ENCODE measurements around the gene C22orf23. TPM values are rescaled to one million over a fixed set of nuclear protein-coding genes. Genes with fewer than 3 reads are reported as not detected.

C22orf23 gene
- total and polyA plus RNA-seq, 10 of the 15 experiments (the other 5 are each of a cell fraction or from before 2014, with no cell fraction given) = 0.04 to 0.38 (median 0.11) TPM; not detected in 5

- Histone ChIP-seq H2AFZ (ENCODE audit: control insufficient read depth, low read depth, low read length) (no peak overlapping the region), H3K4me2 (ENCODE audit: control insufficient read depth, insufficient read depth) (no peak overlapping the region), H3K36me3 (ENCODE audit: control insufficient read depth in 2 of 2, insufficient read depth in 2 of 2, low read length in 1 of 2) (no peaks in the 10 kb centered on the region), H3K4me1 (ENCODE audit: control insufficient read depth, insufficient read depth, low read length) (no peaks in the 10 kb centered on the region), H3K27me3 (replicated peaks in 1 of 2; ENCODE audit: control insufficient read depth in 2 of 2, insufficient read depth in 2 of 2, low read length in 1 of 2) (no peaks in the 10 kb centered on the region), H3K79me2 (ENCODE audit: control insufficient read depth, insufficient read depth, low read length) (no peaks in the 10 kb centered on the region), H3K9me3 (replicated peaks; ENCODE audit: control insufficient read depth, insufficient read depth, low read length) (no peaks in the 10 kb centered on the region), H4K20me1 (ENCODE audit: control insufficient read depth, insufficient read depth) (no peaks in the 10 kb centered on the region), H3K27ac (ENCODE audit: control insufficient read depth, insufficient read depth) (no peak overlapping the region), H3K4me3 (no peak overlapping the region), H3K9ac (ENCODE audit: control insufficient read depth, insufficient read depth, low read length) (no peak overlapping the region)
- SMC1A ChIA-PET (ENCODE audit: uncharacterized antibody, unreplicated experiment) = no interaction called here
- DNase-seq (ENCODE audit: low read depth, low spot score) = no peak
- intact Hi-C loops (cut with micrococcal nuclease; ENCODE audit: unreplicated experiment) = no loop called here
- no TSS peak for BruUV-seq (replicated peaks)
- RAD21 ChIA-PET (ENCODE audit: unreplicated experiment) = no interaction called here
- POLR2A ChIA-PET = no interaction called here
- TF ChIP-seq CHD2 (IDR thresholded peaks at IDR 0.05; ENCODE audit: borderline replicate concordance, low read depth, low read length) (no peak), FOXM1 (IDR thresholded peaks at IDR 0.05; ENCODE audit: low read depth, low read length) (no peak), NFXL1 (IDR thresholded peaks at IDR 0.05; ENCODE audit: borderline replicate concordance) (no peak), SMAD5 (IDR thresholded peaks at IDR 0.05; ENCODE audit: low read depth) (no peak), IRF3 (IDR thresholded peaks at IDR 0.05) (no peak), YBX1 (IDR thresholded peaks at IDR 0.05) (no peak), SPI1 (IDR thresholded peaks at IDR 0.05; ENCODE audit: borderline replicate concordance, insufficient read depth, low read depth, low read length) (no peak), CEBPZ (IDR thresholded peaks at IDR 0.05; ENCODE audit: low read depth, low read length) (no peak), USF1 (IDR thresholded peaks at IDR 0.05; ENCODE audit: borderline replicate concordance, extremely low read length, insufficient read depth, low read depth, low read length) (no peak), GATAD2B (conservative IDR thresholded peaks at IDR 0.05; ENCODE audit: low read depth) (no peak)
- in situ Hi-C loops (cut with MboI) = no loop called here
- WGBS (ENCODE audit: insufficient coverage, insufficient replicate concordance, low lambda C conversion rate, missing lambda C conversion rate) = 29% methylated on average over 7 of the region's 7 CpGs
- FAIRE-seq = no peak
- CTCF ChIA-PET = no interaction called here
- no peak for ATAC-seq
Measured at GRCh38 chr22:37990862-37991261, 37.5 kb upstream of the C22orf23 start.

All from GM12878 (cell line).